ENCODE results near the gene BFSP2.

GRCh38 chr3:133371181-133371580 is 28.7 kb upstream of the BFSP2 start:
- no peak for TF ChIP-seq POLR2A (IDR thresholded peaks at IDR 0.05)
- TF ChIP-seq, protein P1, sequence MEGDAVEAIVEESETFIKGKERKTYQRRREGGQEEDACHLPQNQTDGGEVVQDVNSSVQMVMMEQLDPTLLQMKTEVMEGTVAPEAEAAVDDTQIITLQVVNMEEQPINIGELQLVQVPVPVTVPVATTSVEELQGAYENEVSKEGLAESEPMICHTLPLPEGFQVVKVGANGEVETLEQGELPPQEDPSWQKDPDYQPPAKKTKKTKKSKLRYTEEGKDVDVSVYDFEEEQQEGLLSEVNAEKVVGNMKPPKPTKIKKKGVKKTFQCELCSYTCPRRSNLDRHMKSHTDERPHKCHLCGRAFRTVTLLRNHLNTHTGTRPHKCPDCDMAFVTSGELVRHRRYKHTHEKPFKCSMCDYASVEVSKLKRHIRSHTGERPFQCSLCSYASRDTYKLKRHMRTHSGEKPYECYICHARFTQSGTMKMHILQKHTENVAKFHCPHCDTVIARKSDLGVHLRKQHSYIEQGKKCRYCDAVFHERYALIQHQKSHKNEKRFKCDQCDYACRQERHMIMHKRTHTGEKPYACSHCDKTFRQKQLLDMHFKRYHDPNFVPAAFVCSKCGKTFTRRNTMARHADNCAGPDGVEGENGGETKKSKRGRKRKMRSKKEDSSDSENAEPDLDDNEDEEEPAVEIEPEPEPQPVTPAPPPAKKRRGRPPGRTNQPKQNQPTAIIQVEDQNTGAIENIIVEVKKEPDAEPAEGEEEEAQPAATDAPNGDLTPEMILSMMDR (IDR thresholded peaks at IDR 0.05) = no peak
